Panc1 (cell line): Measurements from ENCODE around the gene PTX4.

Experiments used
- CTCF ChIP-seq: fragments of 450-650 bp; IDR thresholded peaks from 2 replicates; pipeline ENCODE4 v1.5.1; 2017; ENCODE audit warnings: mild to moderate bottlenecking
- POLR2AphosphoS5 ChIP-seq: IDR thresholded peaks from 2 replicates; pipeline ENCODE4 v1.6.1; 2012; ENCODE audit warnings: mild to moderate bottlenecking, low read depth, low read length, moderate library complexity
- SIN3A ChIP-seq: IDR thresholded peaks from 2 replicates; pipeline ENCODE4 v1.6.1; 2012; ENCODE audit warnings: low read depth, mild to moderate bottlenecking, low read length, moderate library complexity, borderline replicate concordance; ENCODE audit not compliant: insufficient read depth
- TF ChIP-seq, protein P1 (sequence below), 2 experiments: IDR thresholded peaks; 2 replicates each; pipeline ENCODE4 v1.6.1; 2011 to 2012; ENCODE audit warnings: low read depth in 2 of 2, control low read depth in 1 of 2, low read length in 1 of 2, mild to moderate bottlenecking in 1 of 2, moderate library complexity in 1 of 2; ENCODE audit not compliant: insufficient read depth in 1 of 2

GRCh38 chr16:1496464-1496863 lies 7.7 kb upstream of the PTX4 start:
- TF ChIP-seq, protein P1, sequence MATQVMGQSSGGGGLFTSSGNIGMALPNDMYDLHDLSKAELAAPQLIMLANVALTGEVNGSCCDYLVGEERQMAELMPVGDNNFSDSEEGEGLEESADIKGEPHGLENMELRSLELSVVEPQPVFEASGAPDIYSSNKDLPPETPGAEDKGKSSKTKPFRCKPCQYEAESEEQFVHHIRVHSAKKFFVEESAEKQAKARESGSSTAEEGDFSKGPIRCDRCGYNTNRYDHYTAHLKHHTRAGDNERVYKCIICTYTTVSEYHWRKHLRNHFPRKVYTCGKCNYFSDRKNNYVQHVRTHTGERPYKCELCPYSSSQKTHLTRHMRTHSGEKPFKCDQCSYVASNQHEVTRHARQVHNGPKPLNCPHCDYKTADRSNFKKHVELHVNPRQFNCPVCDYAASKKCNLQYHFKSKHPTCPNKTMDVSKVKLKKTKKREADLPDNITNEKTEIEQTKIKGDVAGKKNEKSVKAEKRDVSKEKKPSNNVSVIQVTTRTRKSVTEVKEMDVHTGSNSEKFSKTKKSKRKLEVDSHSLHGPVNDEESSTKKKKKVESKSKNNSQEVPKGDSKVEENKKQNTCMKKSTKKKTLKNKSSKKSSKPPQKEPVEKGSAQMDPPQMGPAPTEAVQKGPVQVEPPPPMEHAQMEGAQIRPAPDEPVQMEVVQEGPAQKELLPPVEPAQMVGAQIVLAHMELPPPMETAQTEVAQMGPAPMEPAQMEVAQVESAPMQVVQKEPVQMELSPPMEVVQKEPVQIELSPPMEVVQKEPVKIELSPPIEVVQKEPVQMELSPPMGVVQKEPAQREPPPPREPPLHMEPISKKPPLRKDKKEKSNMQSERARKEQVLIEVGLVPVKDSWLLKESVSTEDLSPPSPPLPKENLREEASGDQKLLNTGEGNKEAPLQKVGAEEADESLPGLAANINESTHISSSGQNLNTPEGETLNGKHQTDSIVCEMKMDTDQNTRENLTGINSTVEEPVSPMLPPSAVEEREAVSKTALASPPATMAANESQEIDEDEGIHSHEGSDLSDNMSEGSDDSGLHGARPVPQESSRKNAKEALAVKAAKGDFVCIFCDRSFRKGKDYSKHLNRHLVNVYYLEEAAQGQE (IDR thresholded peaks at IDR 0.05; ENCODE audit: insufficient read depth in 1 of 2, low read depth in 2 of 2, low read length in 1 of 2) = no peak
- TF ChIP-seq CTCF (no peak), POLR2AphosphoS5 (no peak), SIN3A (no peak)
